H1 (cell line): ENCODE data around the gene C17orf107. TPM values are rescaled to one million over a fixed set of nuclear protein-coding genes. Genes with fewer than 3 reads are reported as not detected.

Experiments
- CTCF ChIA-PET: fragments of 300-600 bp; sonication (Branson Sonifier 250); formaldehyde crosslinking; loops from one replicate; lab custom pipeline; 2021; ENCODE audit not compliant: partially characterized antibody; lab: Charles Lee
- POLR2A ChIA-PET: fragments of 300-600 bp; sonication (Branson Sonifier 250); formaldehyde crosslinking; loops from one replicate; lab custom pipeline; 2021; ENCODE audit warnings: inconsistent platforms; ENCODE audit not compliant: partially characterized antibody; lab: Charles Lee
- DNase-seq, 2 experiments: peaks; one replicate each; pipeline versions ENCODE4 v3.0.0 to v3.0.0-alpha.2; 2010 to 2022; ENCODE audit warnings: low spot score in 2 of 2, low read depth in 1 of 2, mixed read lengths in 1 of 2
- FAIRE-seq: peaks from 2 replicates; lab custom pipeline; 2011; peaks lifted over from hg19 to GRCh38; lab: Jason Lieb, UNC
- H2AFZ ChIP-seq: 2 replicates; pipeline ENCODE4 v1.8.1; 2012; ENCODE audit warnings: low read length, inconsistent platforms
- H2AK5ac ChIP-seq: 2 replicates; pipeline ENCODE4 v1.6.1; 2013; ENCODE audit warnings: low read depth, low read length
- H2BK120ac ChIP-seq: replicated peaks from 2 replicates; pipeline ENCODE3; 2013; ENCODE audit warnings: low read depth, low read length, inconsistent platforms
- H2BK12ac ChIP-seq: 2 replicates; pipeline ENCODE4 v1.6.1; 2013; ENCODE audit warnings: low read depth, low read length
- H2BK15ac ChIP-seq: 2 replicates; pipeline ENCODE4 v1.6.1; 2013; ENCODE audit warnings: low read length
- H2BK20ac ChIP-seq: 2 replicates; pipeline ENCODE4 v1.6.1; 2013; ENCODE audit warnings: low read length
- H2BK5ac ChIP-seq: 2 replicates; pipeline ENCODE4 v1.6.1; 2013; ENCODE audit warnings: low read depth, low read length
- H3K14ac ChIP-seq: 2 replicates; pipeline ENCODE4 v1.6.1; 2013; ENCODE audit warnings: inconsistent platforms; ENCODE audit not compliant: insufficient read length
- H3K18ac ChIP-seq: 2 replicates; pipeline ENCODE4 v1.6.1; 2013; ENCODE audit warnings: low read length; ENCODE audit errors: extremely low read depth
- H3K23ac ChIP-seq: 2 replicates; pipeline ENCODE4 v1.6.1; 2013; ENCODE audit warnings: inconsistent platforms; ENCODE audit not compliant: insufficient read length
- H3K23me2 ChIP-seq: 2 replicates; pipeline ENCODE4 v1.6.1; 2013; ENCODE audit warnings: low read depth, low read length
- H3K27ac ChIP-seq: 2 replicates; pipeline ENCODE4 v1.6.1; 2011; ENCODE audit warnings: low read depth, low read length, inconsistent platforms
- H3K27me3 ChIP-seq, 4 experiments: replicated peaks in 1 of 4; 1 replicate in 1 of 4; 2 replicates in 3 of 4; pipeline versions ENCODE4 v1.6.1 to v1.8.1; 2011 to 2013; ENCODE audit warnings: low read length in 3 of 4, mild to moderate bottlenecking in 3 of 4, inconsistent platforms in 2 of 4, mixed read lengths in 2 of 4, moderate library complexity in 1 of 4; ENCODE audit not compliant: control insufficient read depth in 3 of 4, insufficient read depth in 3 of 4; ENCODE audit errors: extremely low read depth in 1 of 4
- H3K36me3 ChIP-seq, 4 experiments: 2 replicates each; pipeline versions ENCODE4 v1.6.1 to v1.8.1; 2011 to 2013; ENCODE audit warnings: mild to moderate bottlenecking in 4 of 4, low read length in 3 of 4, moderate library complexity in 2 of 4, control low read depth in 1 of 4, inconsistent platforms in 1 of 4; ENCODE audit not compliant: insufficient read depth in 4 of 4, control insufficient read depth in 2 of 4
- H3K4ac ChIP-seq: replicated peaks from 2 replicates; pipeline ENCODE3; 2013; ENCODE audit warnings: low read length, low read depth, mixed read lengths, inconsistent platforms; ENCODE audit not compliant: insufficient read length
- H3K4me1 ChIP-seq, 4 experiments: replicated peaks in 1 of 4; 1 replicate in 1 of 4; 2 replicates in 3 of 4; pipeline versions ENCODE4 v1.6.1 to v1.8.1; 2011 to 2013; ENCODE audit warnings: low read length in 3 of 4, inconsistent platforms in 2 of 4, mixed read lengths in 1 of 4; ENCODE audit not compliant: insufficient read depth in 4 of 4, control insufficient read depth in 3 of 4
- H3K4me2 ChIP-seq, 2 experiments: 2 replicates each; pipeline versions ENCODE4 v1.6.1 to v1.8.1; 2011 to 2013; ENCODE audit warnings: low read depth in 2 of 2, low read length in 2 of 2, control low read depth in 1 of 2, inconsistent platforms in 1 of 2, mild to moderate bottlenecking in 1 of 2; ENCODE audit not compliant: insufficient read depth in 1 of 2
- H3K4me3 ChIP-seq, 4 experiments: fragments of 200-600, 300-600 bp in 1 of 4; sonication (generic), shearing (Covaris generic), sonication (Bioruptor Twin) in 1 of 4; 2 replicates each; pipeline versions ENCODE4 v1.5.1 to v1.8.1; 2011 to 2016; ENCODE audit warnings: low read length in 4 of 4, low read depth in 3 of 4, control low read depth in 2 of 4, inconsistent platforms in 2 of 4, mild to moderate bottlenecking in 2 of 4, mixed read lengths in 1 of 4, moderate library complexity in 1 of 4; ENCODE audit not compliant: insufficient read depth in 2 of 4; ENCODE audit errors: extremely low read depth in 1 of 4
- H3K56ac ChIP-seq: replicated peaks from 2 replicates; pipeline ENCODE3; 2013; ENCODE audit warnings: low read depth, mild to moderate bottlenecking, mixed read lengths, low read length, inconsistent platforms; ENCODE audit not compliant: insufficient read length
- H3K79me1 ChIP-seq: 2 replicates; pipeline ENCODE4 v1.6.1; 2013; ENCODE audit warnings: low read depth, low read length, control low read depth
- H3K79me2 ChIP-seq, 2 experiments: 2 replicates each; pipeline versions ENCODE4 v1.6.1 to v1.8.1; 2012 to 2013; ENCODE audit warnings: low read length in 2 of 2, mild to moderate bottlenecking in 2 of 2, inconsistent platforms in 1 of 2; ENCODE audit not compliant: insufficient read depth in 2 of 2, control insufficient read depth in 1 of 2
- H3K9ac ChIP-seq, 4 experiments: replicated peaks in 1 of 4; 1 replicate in 1 of 4; 2 replicates in 3 of 4; pipeline versions ENCODE4 v1.6.1 to v1.8.1; 2011 to 2013; ENCODE audit warnings: low read depth in 3 of 4, low read length in 3 of 4, control low read depth in 2 of 4, mild to moderate bottlenecking in 2 of 4, moderate library complexity in 2 of 4, inconsistent platforms in 1 of 4; ENCODE audit errors: extremely low read depth in 1 of 4
- H3K9me3 ChIP-seq, 2 experiments: 2 replicates each; pipeline versions ENCODE4 v1.6.1 to v1.8.1; 2012 to 2013; ENCODE audit warnings: mild to moderate bottlenecking in 2 of 2, moderate library complexity in 2 of 2, control low read depth in 1 of 2, inconsistent platforms in 1 of 2, low read depth in 1 of 2, low read length in 1 of 2, mixed read lengths in 1 of 2; ENCODE audit not compliant: insufficient read depth in 2 of 2
- H4K20me1 ChIP-seq, 2 experiments: replicated peaks in 1 of 2; 2 replicates each; pipeline versions ENCODE3 to v1.8.1; 2011 to 2013; ENCODE audit warnings: inconsistent platforms in 2 of 2, low read length in 2 of 2, mild to moderate bottlenecking in 1 of 2; ENCODE audit not compliant: insufficient read depth in 2 of 2, control insufficient read depth in 1 of 2
- H4K5ac ChIP-seq: 2 replicates; pipeline ENCODE4 v1.6.1; 2013; ENCODE audit warnings: low read length, low read depth, mixed read lengths, inconsistent platforms; ENCODE audit not compliant: insufficient read length
- H4K8ac ChIP-seq: 2 replicates; pipeline ENCODE4 v1.8.0; 2013; ENCODE audit warnings: mild to moderate bottlenecking, moderate library complexity, low read length, inconsistent platforms; ENCODE audit not compliant: insufficient read depth; ENCODE audit errors: extremely low read depth
- H4K91ac ChIP-seq: replicated peaks from 2 replicates; pipeline ENCODE3; 2013; ENCODE audit warnings: low read length, mixed read lengths, inconsistent platforms; ENCODE audit not compliant: insufficient read length
- CTCF ChIP-seq, 3 experiments: IDR thresholded peaks; 1 replicate in 2 of 3; 2 replicates in 1 of 3; pipeline versions ENCODE4 v1.5.1 to v1.6.1; 2011; ENCODE audit warnings: low read length in 3 of 3, mild to moderate bottlenecking in 3 of 3, inconsistent platforms in 2 of 3, low read depth in 1 of 3, moderate library complexity in 1 of 3; ENCODE audit not compliant: insufficient read depth in 1 of 3; ENCODE audit errors: control extremely low read depth in 1 of 3
- PHF8 ChIP-seq: fragments of 200-600 bp; sonication (generic); conservative IDR thresholded peaks from 2 replicates; pipeline ENCODE4 v1.7.1; 2012; ENCODE audit warnings: low read depth, mild to moderate bottlenecking, inconsistent platforms, low read length, moderate library complexity
- RAD21 ChIP-seq, 2 experiments: IDR thresholded peaks in 1 of 2; conservative IDR thresholded peaks in 1 of 2; 2 replicates each; pipeline ENCODE4 v1.6.1; 2011; ENCODE audit warnings: low read depth in 2 of 2, low read length in 2 of 2, improper control_type of control experiment in 1 of 2, inconsistent platforms in 1 of 2, mild to moderate bottlenecking in 1 of 2, moderate library complexity in 1 of 2
- WGBS, 2 experiments: shearing (Covaris generic) in 1 of 2; methylation state at CpG; one replicate each; pipeline versions ENCODE4 v1.1.6 to v1.1.7; 2013 to 2015; ENCODE audit warnings: low lambda C conversion rate in 2 of 2, mixed read lengths in 2 of 2, inconsistent platforms in 1 of 2, low coverage in 1 of 2, missing lambda C conversion rate in 1 of 2; ENCODE audit not compliant: insufficient replicate concordance in 2 of 2, insufficient coverage in 1 of 2, insufficient read length in 1 of 2; ENCODE audit errors: extremely low coverage in 1 of 2, missing lambda C conversion rate in 1 of 2; 5-methylcytosine and 5-hydroxymethylcytosine counted together
- polyA plus RNA-seq, 7 experiments: library from polyadenylated mRNA; depleted of rRNA in 3 of 7; stranded (reverse) in 5 of 7; unstranded in 2 of 7; fragments of >200 nt in 5 of 7; fragments of 200-250 nt in 2 of 7; gene quantifications; 1 replicate in 5 of 7; 2 replicates in 1 of 7; 4 replicates in 1 of 7; pipeline versions ENCODE4 v1.2.1 to v1.2.3, GENCODE V29; 2011 to 2013; ENCODE audit warnings: missing spikeins in 2 of 7, mixed read lengths in 2 of 7
- total RNA-seq: library from RNA; stranded (reverse); fragmentation: NEBNext Ultra II Directional; extraction: Animal tissue kit (Norgen Biotek cat#: 25700); gene quantifications from 2 replicates; pipeline ENCODE4 v1.2.1, GENCODE V29; 2021

The C17orf107 gene
- total and polyA plus RNA-seq, 2 of the 8 experiments (the other 6 are each of a cell fraction or from before 2014, with no cell fraction given): 0.39 to 0.45 TPM

GRCh38 chr17:4895657-4896331 is 3.5 kb upstream of the C17orf107 start:
- H4K5ac ChIP-seq: no peak overlapping the region
- POLR2A ChIA-PET: interaction anchor here (0.5 to 2.1 kb wide), 7 partner anchors 13 to 303 kb away, joined by 3 to 5 read pairs (median 3); partner anchors contain the start of gene SPAG7
- H2AK5ac ChIP-seq: no peak overlapping the region
- peaks cover 0 to 10% of the 10 kb centered on the region in 2 experiments for H4K20me1 ChIP-seq
- H3K4ac ChIP-seq: no peak overlapping the region
- no peak overlapping the region for H2BK20ac ChIP-seq
- 0 out of 2 replicates have a peak overlapping the region, but pooled peaks have one; percentile 55 for H3K27ac ChIP-seq
- H3K4me3 ChIP-seq: no peak overlapping the region
- FAIRE-seq (no peak), DNase-seq (peak in 1 of 2 experiments; percentile 75)
- H3K27me3 ChIP-seq: no peaks in the 10 kb centered on the region
- no peak overlapping the region for H4K91ac ChIP-seq
- no peaks in the 10 kb centered on the region; the same call in 1 of the 2 replicates for H3K79me1 ChIP-seq
- no peak overlapping the region for H3K18ac ChIP-seq
- no peak overlapping the region for H4K8ac ChIP-seq
- no peaks in the 10 kb centered on the region for H3K79me2 ChIP-seq
- no peak overlapping the region for H2BK120ac ChIP-seq
- peaks cover 0 to 4% (median 2%) of the 10 kb centered on the region in 4 experiments; a peak in 5 of 7 replicates for H3K4me1 ChIP-seq
- no peaks in the 10 kb centered on the region for H3K9me3 ChIP-seq
- no peak overlapping the region for H2AFZ ChIP-seq
- H3K9ac ChIP-seq: no peak overlapping the region
- H3K23ac ChIP-seq: no peak overlapping the region
- no peak overlapping the region for H3K14ac ChIP-seq
- 87% methylated on average over 23 of the region's 27 CpGs; no CpG with 5 or more reads in 1 of the 2 experiments for WGBS, 2 experiments
- no peak overlapping the region; a peak in 1 of 4 replicates for H3K4me2 ChIP-seq
- CTCF ChIA-PET: interaction anchor here (0.6 to 3.2 kb wide), 27 partner anchors 10 to 329 kb away, joined by 3 to 17 read pairs (median 3); partner anchors contain the start of genes GLTPD2 and PLD2
- no peak overlapping the region for H2BK5ac ChIP-seq
- no peak overlapping the region for H3K56ac ChIP-seq
- peaks cover 11 to 31% (median 26%) of the 10 kb centered on the region in 4 experiments for H3K36me3 ChIP-seq
- TF ChIP-seq PHF8: no peak
- peak; percentile 21 to 25; a peak in 3 of 4 replicates for TF ChIP-seq RAD21 (IDR thresholded peaks at IDR 0.05 in 1 of 2, conservative IDR thresholded peaks at IDR 0.05 in 1 of 2; ENCODE audit: low read depth in 2 of 2, low read length in 2 of 2)
- peak; percentile 54 to 69 (median 55) for TF ChIP-seq CTCF (IDR thresholded peaks at IDR 0.05; ENCODE audit: control extremely low read depth in 1 of 3, insufficient read depth in 1 of 3, low read depth in 1 of 3, low read length in 3 of 3)
- no peak overlapping the region for H2BK12ac ChIP-seq
- H3K23me2 ChIP-seq: peaks cover 3% of the 10 kb centered on the region; the same call in 1 of the 2 replicates
- no peak overlapping the region for H2BK15ac ChIP-seq
